GM21390 (cell line): ENCODE data around the gene RNF213.

ENCODE experiments used
- ATAC-seq: cut with Tn5 transposase; IDR thresholded peaks from one replicate; pipeline ENCODE4 v1.9.1; 2021; ENCODE audit not compliant: unreplicated experiment

Gene RNF213

DNA sequence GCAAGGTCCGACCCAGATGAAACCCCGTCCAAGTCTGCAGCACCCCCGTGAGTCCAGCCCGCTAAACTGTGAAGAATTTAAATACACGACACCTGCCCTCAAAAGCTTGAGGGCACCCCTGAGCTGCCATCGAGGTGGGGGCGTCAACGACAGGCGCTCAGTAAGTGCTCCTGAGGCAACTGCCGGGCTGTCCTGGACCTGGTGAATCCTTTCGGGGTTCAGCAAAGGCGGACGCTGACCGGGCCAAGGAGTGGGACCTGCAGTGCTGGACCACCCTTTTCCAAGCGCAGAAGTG lies 153.8 kb downstream of the RNF213 start:
- peak; percentile 18 for ATAC-seq

DNA sequence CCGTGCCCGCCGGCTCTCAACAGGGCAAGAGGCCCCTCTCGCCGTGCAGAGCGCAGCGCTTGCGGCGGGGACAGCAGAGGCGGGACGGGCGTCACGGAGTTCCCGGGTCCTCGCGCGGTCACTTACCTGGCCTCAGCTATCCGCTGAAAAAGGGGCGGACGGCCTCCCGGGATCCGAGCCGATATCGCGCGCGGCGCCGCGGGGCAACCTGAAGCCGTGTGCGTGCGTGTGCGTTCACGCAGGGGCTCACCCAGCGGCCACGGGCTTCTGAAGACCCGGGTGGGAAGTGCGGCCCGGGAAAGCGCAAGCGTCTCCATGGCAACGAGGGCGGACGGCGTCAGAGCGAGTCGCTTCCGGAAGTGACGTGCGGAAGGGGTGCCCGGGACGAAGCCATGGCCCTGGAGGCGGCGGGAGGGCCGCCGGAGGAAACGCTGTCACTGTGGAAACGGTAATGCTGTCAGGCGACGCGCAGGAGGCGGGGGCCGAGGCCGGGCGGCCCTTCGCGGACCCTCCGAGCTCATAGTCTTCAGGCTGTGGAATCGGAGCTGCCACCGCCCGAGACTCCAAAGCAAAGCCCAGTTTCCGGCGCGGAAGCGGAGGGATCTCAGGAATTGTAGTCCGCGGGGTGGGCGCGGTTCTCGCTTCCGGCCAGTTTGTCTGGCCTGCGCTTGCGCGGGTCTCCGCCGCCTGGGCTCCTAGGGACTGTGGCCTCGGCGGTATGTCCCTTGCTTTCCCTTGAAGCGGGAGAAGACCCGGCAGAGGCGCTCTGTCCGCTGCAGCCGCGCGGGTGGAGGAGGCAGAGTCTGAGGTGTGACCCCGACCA lies 154.4 kb downstream of the RNF213 start, which contains the start of gene ENDOV:
TSS of gene ENDOV (plus strand) at position 365 of the 823 bp plus-strand sequence. CDS start at position 393, 28 bp downstream.
- ATAC-seq, result peak; percentile 86

DNA sequence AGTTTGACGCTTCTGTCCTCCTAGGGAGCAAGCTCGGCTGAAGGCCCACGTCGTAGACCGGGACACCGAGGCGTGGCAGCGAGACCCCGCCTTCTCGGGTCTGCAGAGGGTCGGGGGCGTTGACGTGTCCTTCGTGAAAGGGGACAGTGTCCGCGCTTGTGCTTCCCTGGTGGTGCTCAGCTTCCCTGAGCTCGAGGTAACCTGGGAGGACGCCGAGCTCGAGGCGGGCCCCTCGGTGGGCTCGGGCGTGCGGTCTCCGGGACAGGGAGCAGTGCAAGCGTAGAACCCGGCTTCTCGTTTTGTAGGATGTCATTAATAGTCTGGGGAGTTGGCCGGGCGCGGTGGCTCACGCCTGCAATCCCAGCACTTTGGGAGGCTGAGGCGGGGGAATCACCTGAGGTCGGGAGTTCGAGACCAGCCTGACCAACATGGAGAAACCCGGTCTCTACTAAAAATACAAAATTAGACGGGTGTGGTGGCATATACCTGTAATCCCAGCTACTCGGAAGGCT lies 155.0 kb downstream of the RNF213 start:
- ATAC-seq, result no peak

DNA sequence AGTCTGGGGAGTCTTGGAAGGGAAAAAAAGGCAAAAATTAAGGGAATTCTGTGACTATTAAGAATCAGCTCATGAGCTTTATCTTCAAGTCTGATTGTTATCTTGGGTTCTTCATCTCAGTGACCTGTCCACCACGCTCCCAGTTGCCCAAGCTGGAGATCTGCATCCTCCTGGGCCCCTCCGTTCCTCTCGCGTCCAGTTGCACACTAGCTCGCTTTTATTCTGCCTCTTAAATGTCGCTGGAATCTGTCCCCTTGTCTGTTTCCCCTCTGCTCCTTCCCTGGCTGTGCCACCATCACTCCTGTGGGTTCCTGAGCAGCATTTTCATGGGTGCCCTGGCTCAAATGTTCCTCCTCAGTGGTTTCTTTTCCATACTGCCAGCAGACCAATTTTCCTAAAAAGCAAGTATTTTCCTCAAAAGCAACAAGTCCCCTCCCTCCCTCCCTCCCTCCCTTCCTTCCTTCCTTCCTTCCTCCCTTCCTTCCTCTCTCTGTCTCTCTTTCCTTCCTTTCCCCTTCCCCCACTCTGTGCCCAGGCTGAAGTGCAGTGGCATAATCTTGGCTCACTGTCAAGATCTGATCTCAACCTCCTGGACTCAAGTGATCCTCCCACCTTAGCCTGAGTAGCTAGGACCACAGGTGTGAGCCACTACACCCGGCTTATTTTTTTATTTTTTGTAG lies 155.7 kb downstream of the RNF213 start:
- ATAC-seq, result no peak

DNA sequence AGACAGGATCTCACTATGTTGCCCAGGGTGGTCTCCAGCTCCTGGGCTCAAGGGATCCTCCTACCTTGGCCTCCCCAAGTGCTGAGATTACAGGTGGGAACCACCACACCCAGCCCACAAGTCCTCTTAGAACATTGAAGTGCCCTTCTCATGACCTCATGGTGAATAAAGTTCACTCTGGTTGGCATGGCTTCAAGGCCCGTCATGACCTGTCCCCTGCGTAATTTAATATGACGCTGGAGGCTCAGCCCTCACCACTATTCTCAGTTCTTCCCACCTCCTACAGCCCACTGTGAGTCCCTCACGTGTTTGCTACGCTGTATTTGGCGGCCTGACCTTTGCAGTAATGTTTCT lies 156.3 kb downstream of the RNF213 start:
- ATAC-seq, result no peak

DNA sequence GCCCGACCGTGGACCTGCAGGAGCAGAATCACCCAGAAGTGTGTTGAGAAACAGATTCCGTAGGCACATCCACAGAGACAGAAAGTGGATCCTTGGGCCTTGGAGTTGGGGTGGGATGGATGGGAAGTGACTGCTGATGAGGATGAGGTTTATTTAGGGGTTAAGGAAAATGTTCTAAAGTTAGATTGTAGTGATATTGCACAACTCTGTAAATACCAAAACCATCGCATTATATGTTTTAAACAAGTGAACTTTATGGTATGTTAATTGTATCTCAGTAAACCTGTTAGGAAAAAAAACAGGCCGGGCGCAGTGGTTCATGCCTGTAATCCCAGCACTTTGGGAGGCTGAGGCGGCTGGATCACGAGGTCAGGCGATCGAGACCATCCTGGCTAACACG lies 157.9 kb downstream of the RNF213 start:
- ATAC-seq, result no peak

DNA sequence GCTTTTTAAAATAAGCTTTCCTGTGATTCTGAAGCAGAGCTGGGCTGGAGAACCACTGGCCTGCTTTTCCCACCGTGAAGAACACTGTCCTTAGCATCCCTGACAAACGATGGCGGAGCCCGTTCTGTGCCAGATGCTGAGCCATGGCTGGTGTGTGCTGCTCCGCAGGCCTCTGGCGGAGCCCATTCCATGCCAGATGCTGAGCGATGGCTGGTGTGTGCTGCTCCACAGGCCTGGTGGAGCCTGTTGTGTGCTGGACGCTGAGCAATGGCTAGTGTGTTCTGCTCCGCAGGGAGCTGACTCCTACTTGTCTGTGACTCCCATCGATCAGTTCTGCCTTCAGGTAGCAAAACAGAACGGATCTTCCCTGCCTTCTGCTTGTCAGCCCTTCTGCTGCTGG lies 158.6 kb downstream of the RNF213 start:
- ATAC-seq, result no peak

DNA sequence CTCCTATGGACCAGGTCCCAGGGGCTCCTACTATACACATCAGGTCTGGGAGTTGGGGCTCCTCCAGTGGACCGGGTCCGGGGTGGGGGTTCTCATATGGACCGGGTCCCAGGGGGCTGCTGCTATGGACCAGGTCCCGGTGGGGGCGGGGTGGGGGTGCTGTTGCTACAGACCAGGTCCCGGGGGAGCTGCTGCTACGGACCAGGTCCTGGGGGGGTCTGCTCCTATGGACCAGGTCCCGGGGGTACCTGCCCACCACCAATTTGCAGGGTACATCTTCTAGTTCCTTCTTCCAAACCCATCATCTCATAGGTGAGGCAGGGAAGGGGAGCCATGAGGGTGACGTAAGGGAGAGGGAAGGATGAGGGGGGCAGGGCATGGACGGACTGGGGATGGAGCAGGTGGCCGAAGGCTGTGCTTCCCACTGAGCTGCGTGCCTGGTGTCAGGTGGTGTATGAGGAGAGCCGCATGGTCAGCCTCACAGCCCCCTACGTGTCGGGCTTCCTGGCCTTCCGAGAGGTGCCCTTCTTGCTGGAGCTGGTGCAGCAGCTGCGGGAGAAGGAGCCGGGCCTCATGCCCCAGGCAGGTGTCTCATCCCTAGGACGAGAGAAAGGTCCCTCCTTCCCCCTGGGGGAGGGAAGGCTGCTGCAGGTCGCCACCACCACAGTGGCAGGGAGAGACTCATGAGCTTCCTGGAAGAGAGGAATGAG lies 160.9 kb downstream of the RNF213 start:
- ATAC-seq, result no peak

DNA sequence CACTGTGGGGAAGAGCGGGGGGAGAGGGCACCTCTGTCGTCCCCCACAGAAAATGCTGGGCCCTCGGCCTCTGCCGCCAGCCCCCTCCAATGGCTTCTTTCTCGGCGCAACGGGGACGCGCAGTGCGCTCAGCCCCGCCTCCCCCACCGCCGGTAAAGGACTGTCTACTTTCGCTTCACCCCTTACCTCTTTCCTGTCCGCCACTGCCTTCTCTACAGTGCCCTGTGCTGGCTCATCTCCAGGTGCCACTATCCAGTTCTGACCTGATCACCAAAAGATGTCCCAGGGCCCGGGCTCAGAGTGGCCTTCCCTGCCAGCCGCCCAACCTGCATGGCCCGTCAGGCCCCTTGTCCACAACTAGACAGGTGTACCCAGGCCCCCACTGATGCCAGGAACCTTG lies 161.6 kb downstream of the RNF213 start:
- ATAC-seq, result no peak

DNA sequence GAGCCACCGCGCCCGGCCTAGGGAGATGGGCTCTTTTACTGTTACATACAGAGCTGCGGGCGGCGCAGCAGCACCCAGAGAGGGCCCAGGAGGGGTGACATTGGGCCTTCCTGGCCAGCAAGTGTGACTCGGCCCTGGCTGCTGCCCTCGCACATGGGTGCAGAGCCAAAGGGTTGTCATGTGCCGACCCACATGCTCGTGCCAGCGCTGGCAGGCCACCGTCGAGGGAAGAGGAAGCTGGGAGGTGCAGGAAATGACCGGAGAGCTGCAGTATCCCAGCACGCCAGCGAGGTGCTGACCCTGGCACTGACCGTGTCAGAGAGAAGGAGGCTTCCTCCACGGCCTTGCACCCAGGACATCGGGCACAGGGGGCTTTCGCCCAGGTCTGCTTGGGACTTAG lies 162.3 kb downstream of the RNF213 start:
- no peak for ATAC-seq

DNA sequence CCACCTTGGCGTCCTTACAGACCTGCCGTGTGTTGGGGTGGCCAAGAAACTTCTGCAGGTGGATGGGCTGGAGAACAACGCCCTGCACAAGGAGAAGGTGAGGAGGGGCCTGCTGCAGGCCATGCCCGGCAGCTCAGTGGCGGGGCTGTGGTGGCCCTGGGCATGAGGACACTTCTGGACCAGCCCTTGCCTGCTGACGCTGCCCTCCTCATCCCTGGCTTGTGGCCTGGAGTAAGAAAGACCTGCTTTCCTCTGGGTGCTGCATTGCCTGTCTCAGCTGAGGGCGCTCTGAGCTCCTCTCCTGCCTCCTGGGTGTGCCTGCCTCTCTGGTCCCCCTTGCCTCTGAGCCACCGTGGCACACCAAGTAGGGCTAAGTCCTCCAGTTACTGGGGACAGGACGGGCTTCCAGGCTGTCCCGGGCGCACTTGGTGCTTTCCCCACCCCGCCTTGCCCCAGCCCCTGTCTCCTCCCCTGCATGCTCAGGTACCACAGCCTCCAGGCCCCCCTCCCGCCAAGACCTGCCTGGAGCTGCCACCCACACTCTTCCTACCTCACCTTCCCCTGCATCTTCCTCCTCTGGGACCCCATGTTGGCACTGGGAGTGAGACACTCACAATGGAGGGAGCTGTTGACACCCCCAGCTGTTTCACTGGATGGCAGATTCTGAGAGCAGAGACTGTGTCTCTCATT lies 163.0 kb downstream of the RNF213 start:
- ATAC-seq, result no peak

DNA sequence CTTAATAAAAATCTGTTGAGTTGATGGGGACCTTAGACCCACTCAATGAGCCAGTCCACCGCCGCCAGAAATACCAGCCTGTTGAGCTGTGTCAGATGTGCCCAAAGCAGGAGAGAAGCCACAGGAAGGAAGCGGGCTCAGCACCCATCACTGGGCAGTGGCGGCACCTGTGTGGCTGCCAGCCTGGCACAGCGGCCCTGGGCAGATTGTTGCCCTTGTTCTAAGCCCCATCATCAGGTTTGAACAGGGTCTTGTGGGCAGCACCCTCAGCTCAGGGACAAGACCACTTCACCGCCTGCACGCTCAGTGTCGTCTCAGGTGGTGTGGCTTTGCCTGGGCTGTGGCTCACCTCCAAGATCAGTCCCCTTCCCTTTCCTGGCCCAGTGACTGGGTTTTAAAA lies 163.6 kb downstream of the RNF213 start:
- ATAC-seq, result no peak

DNA sequence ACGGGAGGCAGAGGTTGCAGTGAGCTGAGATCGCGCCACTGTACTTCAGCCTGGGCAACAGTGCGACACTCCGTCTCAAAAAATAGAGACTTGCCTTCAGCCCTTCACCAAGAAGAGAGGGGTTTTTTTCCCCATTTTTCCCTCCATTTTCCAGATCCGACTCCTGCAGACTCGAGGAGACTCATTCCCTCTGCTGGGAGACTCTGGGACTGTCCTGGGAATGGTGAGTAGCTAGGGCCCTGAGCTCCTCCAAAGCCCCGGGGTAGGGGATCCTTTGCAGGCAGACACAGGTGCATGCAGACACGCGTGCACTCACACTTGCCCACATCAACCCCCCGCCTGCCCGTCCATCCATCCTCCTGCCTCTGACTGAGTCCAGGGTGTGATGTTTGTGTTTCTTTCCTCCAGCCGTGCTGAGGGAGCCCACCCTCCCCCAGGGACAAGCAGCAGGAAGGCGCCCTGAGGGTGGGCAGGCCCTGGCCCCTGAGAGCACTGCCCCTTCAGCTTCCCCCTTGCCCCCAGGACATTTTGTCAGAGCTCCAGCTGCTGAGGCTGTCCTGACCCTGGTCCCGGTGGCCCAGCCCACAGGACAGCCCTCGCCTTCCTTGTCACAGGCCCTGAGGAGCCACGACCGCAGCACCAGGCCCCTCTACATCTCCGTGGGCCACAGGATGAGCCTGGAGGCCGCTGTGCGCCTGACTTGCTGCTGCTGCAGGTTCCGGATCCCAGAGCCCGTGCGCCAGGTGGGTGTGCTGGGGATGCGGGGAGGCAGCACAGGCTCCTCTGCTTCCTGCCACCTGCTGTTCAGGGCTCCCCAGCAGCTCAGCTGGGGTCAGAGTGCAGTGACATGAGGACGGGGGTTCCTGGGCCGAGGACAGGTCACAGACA lies 164.5 kb downstream of the RNF213 start:
- no peak for ATAC-seq

DNA sequence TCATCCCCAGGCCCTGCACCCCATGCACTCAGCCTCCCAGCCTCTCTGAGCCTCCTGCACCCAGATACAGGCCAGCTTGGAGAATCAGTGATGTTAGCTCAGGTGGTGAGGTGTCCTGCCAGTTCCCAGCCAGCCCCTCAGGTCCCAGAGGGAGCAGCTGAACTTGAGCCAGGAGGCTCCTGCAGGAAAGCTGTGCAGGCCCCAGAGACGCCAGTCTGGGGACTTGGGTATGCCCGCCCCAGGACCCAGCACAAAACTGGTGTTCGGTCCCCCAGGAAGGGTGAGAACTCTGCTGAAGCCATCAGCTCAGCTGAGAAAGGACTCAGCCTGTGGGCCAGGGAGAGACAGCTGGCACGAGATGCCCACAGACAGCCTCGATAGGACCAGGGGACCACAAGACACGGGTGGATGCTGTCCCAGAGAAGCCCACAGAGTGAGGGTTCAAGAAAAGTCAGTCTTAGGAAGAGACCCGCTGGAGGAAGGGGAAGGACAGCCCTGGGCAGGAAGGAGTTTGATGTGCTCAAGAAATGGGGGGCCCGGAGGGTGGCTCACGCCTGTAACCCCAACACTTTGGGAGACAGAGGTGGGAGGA lies 165.3 kb downstream of the RNF213 start:
- no peak for ATAC-seq

DNA sequence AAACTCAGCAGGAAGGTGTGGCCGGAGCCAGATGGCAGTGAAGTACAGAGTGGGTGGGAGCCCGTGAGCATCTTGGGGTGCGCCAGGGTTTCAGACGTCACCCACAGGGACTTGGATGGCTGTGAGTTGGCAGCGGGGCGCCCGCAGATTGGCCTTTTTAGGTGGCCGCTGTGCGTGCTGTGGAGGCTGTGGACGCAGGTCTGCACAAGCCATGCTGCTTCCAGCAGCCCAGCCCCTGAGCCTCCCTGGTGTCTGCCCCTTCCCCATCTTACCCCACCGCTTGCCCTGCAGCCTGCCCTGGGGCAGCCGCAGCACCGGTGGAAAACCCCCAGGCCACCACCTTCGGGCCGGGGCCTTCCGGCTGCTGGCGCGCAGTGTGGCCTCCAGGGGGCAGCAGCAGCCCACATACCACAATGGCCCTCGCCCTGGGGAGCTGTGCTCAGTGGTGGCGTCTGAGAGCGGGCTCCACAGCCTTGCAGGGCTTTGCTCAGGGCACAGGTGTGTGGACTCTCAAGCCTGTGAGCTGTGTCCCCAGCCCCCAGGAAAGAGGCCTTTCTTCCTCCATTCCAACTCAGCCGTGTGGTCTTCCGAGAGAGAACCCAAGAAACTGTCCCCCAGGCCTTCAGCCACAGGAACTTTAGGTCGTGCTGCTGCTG lies 166.1 kb downstream of the RNF213 start:
- peak; percentile 57 for ATAC-seq

DNA sequence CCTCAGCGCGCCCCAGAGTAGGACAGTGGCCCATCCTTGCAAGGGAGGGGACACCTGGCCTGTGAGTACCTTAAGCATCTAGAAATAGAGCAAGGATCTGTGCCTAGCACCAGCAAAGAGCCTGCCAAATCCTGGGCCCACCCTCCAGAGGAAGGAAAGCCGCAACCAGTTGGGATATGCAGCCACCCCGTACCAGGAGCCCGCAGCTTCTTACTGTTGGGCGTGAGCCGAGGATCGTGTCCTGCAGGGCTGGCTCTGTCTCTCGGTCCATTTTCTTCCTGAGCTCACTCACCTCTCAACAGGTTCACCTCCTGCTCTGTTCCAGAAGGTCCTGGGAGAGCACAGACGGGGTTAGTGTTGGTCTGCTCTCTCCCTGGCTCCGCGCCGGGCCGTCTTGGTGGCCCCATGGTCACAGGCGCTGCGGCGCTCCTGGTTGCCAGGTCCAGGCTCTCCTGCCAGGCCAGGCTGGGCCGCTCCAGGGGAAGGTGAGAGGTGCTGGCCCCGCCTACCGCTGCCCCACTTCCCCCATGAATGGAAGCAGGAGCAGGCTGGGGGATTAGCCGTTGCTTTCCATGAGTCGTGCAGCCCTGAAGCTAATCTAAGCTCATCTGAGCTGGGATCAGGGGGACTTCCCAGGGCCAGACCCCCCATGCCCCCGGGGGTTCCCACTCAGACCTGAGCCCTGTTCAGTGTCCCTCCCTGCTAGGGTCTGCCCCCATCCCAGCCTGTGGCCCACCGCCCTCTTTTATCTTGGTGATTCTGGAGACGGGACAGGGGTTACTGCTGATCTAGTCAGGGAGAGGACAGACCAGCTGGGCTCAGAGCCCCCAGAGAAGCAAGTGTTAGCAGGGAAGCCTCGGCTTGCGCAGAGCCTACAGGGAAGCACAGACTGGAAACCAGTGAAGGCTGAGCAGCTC lies 167.0 kb downstream of the RNF213 start:
- ATAC-seq, result no peak

DNA sequence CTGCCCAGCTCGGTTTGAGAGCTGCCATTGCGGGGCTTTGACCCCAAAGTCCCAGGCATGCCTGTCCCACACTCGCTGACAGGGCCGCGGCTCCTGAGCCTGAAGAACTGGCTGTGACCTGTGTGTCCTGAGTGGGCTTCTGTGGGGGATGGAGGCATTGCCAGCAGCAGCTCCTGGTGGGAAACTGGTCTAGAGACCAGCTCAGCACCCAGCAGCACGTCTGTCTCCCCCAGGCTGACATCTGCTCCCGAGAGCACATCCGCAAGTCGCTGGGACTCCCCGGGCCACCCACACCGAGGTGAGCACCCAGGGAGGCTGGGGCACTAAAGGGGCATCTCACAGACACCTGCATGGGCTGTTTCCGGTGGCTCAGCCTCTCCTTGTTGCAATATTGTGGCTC lies 167.7 kb downstream of the RNF213 start:
- ATAC-seq, result no peak

DNA sequence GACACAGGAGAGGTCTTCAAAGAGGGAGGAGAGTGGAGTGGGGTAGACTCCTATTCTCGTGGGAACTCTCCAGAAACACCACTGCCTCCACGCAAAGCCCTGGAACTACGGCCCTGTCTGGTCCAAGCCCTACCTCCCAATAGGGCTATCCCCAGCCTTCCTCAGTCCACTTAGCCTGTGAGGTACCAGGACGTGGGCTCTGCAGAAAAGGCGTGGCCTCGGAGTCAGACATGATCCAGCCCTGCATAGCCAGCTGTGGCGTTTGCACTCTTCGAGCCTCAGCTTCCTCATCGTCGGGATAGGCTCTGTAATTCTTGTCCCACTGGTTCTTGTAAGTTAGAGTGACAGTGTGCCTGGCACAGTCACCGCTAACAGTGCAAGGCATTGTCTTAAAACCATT lies 168.1 kb downstream of the RNF213 start:
- ATAC-seq, result no peak
